ENCODE measurements around the gene PSMC3IP.
A peak's percentile ranks its signal among the peaks of the same experiment; 100 is the strongest.

PSMC3IP gene

GRCh38 chr17:42537156-42537805 lies 40.2 kb downstream of the PSMC3IP start:
- DNase-seq, result no peak

DNA sequence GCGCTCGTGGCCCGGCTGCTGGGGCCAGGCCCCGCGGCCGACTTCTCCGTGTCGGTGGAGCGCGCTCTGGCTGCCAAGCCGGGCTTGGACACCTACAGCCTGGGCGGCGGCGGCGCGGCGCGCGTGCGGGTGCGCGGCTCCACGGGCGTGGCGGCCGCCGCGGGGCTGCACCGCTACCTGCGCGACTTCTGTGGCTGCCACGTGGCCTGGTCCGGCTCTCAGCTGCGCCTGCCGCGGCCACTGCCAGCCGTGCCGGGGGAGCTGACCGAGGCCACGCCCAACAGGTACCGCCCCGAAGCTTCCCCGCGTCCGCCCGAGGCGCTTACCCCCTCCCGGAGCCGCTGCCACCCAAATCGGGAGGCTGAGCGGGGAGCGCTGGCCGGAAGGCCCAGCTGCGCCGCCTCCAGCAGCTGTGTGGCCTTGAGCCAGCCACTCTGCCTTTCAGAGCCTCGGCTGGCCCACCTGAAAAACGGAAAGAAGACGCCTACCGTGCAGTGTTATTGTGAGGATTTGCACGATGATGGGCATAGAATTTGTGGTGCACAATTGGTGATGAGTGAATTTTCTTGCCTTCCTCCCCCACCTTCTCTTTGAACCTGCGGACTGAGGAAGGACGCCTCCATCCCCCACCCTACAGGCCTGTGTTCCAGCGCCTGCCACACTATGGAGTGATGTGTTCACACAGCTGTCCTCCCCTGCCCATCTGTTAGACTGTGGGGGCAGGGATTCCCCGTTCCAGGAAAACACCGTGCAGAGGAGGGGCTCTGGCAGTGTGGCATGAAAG lies 41.0 kb downstream of the PSMC3IP start:
- peak; percentile 91 for DNase-seq

- DNase-seq, result peak; percentile 94
These were observed 41.5 kb downstream of the PSMC3IP start, which contains the start of gene NAGLU for GRCh38 chr17:42536048-42536371. TSS of gene NAGLU (plus strand) at chr17:42536241. CDS start at chr17:42536273, 32 bp downstream.

DNA sequence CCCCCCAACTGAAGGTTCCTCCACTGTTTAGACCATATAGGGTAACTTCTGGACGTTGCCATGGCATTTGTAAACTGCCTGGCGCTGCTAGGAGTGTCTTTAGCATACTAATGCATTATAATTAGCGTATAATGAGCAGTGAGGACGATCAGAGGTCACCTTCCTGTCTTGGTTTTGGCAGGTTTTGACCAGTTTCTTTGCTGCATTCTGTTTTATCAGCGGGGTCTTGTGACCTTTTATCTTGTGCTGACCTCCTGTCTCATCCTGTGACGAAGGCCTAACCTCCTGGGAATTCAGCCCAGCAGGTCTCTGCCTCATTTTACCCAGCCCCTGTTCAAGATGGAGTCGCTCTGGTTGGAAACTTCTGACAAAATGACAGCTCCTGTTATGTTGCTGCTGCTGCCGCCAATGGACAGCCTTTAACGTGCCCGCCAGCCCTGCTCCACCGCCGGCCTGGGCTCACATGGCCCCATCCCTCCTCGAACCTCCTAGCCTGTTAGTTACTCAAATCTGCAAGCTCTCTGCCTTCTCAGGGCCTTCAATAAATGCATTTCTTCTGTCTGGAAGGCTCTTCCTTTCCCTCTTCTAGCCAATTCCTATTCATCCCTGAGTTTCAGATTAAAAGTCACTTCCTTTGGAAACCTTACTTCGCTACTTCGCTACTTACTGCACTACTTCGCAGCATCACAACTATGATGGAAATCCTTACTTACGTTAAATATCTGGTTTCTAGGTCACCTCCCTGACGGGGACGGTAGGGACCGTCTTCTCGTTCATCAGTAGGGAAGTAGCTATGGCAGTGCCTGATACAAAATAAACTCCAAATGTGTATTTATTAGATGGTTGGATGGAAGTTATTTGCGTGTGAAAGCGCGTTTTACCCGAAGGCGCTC lies 42.1 kb downstream of the PSMC3IP start:
- DNase-seq, result no peak

DNA sequence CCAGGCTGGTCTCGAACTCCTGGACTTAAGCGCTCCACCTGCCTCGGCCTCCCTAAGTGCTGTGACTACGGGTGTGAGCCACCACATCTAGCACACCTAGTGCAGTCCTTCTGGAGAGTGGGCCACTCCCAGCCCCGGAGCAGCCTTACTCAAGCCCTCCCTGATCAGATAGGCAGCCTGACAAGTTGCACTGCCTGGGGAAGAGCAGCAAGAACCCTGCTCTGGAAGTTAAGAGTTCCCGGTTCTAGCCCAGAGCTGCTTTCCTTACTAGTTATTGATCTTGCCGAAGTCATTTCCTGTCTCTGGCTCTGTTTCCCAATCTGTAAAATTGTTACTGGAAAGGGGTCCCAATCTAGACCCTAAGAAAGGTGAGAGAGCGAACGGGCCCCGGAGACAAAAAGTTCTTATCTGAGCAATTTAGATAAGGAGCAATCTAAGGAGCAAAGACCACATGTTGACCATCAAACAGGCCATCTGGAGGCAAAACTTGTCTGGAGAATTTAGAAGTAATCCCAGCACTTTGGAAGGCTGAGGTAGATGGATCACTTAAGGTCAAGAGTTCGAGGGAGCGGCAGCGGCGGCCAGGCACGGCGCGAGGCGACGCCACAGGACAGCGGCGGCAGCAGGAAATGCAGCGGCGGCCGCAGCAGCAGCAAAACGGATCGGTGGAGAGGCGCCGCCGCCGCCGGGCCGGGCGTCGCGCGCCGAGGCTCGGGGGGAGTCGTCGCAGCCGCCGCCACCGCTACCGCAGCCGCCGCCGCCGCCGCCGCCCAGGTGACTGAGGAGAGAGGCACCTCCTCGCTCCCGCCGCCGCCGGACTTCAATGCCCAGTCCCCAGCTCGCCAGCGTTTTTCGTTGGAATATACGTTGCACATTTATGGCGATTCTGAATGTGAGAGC lies 45.8 kb downstream of the PSMC3IP start:
- peak; percentile 84 for DNase-seq

DNA sequence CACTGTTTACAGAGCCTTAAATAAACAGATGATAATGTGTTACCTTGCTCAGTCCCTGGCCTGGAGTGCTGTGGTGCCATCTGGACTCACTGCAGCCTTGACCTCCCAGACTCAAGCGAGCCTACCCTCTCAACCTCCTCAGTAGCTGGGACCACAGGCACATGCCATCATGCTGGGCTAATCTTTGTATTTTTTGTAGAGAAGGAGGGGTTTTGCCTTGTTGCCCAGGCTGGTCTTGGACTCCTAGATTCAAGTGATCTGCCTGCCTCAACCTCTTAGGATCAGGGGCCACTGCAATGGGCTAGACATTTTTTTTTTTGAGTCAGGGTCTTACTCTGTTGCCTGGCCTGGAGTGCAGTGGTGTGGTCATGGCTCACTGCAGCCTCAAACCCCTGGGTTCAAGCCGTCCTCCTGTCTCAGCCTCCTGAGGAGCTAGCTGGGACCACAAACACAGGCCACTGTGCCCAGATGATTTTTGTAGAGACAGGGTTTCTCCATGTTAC lies 46.5 kb downstream of the PSMC3IP start:
- DNase-seq, result no peak

GRCh38 chr17:42529061-42529460 lies 48.5 kb downstream of the PSMC3IP start:
- no peak for DNase-seq

- no peak for DNase-seq
These were observed 49.6 kb downstream of the PSMC3IP start for GRCh38 chr17:42527932-42528331.

DNA sequence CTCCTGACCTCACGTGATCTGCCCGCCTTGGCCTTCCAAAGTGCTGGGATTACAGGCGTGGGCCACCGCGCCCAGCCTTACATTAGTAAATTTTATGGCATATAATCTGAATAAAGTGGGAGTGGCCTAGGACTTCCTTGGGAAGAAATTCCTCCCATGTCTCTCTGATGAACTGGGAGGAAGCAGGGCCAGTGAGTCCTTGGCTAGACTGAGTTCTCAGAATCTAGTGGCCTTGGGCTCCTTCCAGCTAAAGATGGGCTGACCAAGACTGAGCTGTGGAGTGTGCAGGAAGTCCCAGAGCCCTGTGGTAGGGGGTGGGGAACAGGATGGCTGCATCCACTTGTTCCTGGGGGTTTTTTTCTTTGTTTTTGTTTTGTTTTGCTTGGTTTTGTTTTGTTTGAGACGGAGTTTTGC lies 51.5 kb downstream of the PSMC3IP start:
- DNase-seq, result no peak

DNA sequence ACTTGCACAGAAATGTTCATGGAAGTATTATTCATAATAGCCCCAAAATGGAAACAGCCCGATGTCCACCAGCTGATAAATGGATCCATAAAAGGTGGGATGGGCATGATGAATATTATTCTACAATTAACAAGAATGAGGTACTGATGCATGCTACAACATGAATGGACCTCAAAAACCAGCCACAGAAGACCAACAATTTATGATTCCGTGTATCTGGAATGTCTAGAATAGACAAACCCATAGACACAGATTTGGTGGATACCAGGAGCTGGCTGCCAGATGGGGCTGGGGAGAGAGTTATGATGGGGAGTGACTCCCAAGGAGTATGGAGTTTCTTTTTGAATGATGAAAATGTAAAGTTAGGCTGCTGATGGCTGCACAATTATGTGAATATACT lies 52.3 kb downstream of the PSMC3IP start:
- DNase-seq, result no peak

- DNase-seq, result no peak
These were observed 54.7 kb downstream of the PSMC3IP start for GRCh38 chr17:42522798-42523278.
